ENCODE measurements around the gene SHISA5.

DNA sequence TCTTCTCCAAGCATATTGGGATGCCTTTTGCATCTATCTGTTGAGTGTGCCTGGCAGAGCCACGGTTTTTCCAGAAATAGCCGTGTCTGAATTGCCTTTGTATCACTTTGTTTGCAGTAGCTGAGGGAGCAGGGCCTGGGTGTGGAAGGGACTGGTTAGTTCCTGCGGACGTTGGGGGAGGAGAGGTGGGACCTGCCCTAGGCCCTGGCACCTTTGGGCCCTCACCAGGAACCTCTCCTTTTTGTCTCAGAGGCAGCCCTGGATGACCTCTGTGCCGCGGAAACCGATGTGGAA is 38.8 kb downstream of the SHISA5 start:
- TF ChIP-seq POLR2A (IDR thresholded peaks at IDR 0.05) = no peak
- TF ChIP-seq, protein P1, sequence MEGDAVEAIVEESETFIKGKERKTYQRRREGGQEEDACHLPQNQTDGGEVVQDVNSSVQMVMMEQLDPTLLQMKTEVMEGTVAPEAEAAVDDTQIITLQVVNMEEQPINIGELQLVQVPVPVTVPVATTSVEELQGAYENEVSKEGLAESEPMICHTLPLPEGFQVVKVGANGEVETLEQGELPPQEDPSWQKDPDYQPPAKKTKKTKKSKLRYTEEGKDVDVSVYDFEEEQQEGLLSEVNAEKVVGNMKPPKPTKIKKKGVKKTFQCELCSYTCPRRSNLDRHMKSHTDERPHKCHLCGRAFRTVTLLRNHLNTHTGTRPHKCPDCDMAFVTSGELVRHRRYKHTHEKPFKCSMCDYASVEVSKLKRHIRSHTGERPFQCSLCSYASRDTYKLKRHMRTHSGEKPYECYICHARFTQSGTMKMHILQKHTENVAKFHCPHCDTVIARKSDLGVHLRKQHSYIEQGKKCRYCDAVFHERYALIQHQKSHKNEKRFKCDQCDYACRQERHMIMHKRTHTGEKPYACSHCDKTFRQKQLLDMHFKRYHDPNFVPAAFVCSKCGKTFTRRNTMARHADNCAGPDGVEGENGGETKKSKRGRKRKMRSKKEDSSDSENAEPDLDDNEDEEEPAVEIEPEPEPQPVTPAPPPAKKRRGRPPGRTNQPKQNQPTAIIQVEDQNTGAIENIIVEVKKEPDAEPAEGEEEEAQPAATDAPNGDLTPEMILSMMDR (IDR thresholded peaks at IDR 0.05) = no peak
